ENCODE measurements around the gene OPCML.

DNA sequence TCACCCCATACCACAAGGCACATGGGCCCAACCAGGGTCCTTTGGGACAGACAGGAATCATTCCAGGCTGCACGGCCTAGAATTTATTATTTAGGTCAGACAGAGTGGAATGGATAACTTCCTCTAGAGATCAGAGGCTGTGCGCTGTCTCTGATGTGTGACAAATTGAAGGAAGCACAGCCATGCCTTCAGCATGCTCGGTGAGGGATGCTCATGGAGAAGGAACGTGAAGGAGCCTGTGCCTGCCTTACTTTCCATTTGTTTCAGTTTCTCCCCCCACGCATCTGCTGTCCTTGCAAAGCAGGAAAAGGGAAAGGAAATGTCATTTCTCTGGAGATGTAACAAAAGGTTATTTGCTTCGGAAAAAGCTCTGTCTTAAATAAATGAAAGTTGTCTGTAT lies 644.1 kb downstream of the OPCML start:
- TF ChIP-seq EZH2 (IDR thresholded peaks at IDR 0.05; ENCODE audit: low read length, unreplicated experiment), result no peak
- TF ChIP-seq, protein P1, sequence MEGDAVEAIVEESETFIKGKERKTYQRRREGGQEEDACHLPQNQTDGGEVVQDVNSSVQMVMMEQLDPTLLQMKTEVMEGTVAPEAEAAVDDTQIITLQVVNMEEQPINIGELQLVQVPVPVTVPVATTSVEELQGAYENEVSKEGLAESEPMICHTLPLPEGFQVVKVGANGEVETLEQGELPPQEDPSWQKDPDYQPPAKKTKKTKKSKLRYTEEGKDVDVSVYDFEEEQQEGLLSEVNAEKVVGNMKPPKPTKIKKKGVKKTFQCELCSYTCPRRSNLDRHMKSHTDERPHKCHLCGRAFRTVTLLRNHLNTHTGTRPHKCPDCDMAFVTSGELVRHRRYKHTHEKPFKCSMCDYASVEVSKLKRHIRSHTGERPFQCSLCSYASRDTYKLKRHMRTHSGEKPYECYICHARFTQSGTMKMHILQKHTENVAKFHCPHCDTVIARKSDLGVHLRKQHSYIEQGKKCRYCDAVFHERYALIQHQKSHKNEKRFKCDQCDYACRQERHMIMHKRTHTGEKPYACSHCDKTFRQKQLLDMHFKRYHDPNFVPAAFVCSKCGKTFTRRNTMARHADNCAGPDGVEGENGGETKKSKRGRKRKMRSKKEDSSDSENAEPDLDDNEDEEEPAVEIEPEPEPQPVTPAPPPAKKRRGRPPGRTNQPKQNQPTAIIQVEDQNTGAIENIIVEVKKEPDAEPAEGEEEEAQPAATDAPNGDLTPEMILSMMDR (conservative IDR thresholded peaks at IDR 0.05; ENCODE audit: low read depth, low read length), result no peak

Measured in PC-3 (cell line).